Ureter (tissue), 1 donor: Measurements from ENCODE around the gene ADAM12. TPM values are rescaled to one million over a fixed set of nuclear protein-coding genes. Genes with fewer than 3 reads are reported as not detected.
A peak's percentile ranks its signal among the peaks of the same experiment; 100 is the strongest.
"Not testable (repeated sequence)": the region's sequence is repeated elsewhere in the genome, so short reads cannot be mapped to it uniquely, and the experiment has no call there.

ENCODE experiments used
- DNase-seq: peaks from one replicate; pipeline ENCODE4 v3.0.0-alpha.2; 2020; ENCODE audit warnings: low spot score
- total RNA-seq: library from RNA; stranded (reverse); gene quantifications from one replicate; pipeline ENCODE4 v1.2.4, GENCODE V29; 2023
- donor health status: DM: yes; HTN: yes; CAD: no.

The ADAM12 gene
- total RNA-seq, 1 donor from 2014 or later = 12.3 TPM

DNA sequence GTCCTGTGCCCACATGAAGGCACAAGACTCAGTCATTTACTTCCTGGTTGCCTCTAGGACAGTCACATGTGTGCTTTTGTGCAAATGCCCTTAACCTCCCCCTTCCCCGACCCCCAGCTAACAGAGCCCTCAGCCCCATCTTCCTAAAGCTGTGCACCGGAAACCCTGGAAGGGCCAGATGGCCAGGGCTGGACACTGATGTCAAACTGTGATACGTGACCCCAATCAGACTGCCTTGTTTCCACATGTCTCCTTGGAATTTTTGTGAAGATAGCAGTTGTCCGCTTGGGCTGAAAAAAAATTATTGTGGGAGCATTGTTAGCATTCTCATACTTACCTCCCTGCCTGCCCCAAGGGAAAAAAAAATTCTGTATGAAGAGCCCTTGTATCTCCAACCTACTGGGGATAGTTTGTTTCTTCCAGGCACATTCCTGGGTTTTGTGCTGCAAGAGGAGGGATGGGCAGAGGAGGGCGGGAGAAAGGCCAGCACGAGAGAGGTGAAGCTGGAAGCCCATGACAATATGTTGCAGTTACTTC lies 17.0 kb upstream of the ADAM12 start:
- DNase-seq = no peak

DNA sequence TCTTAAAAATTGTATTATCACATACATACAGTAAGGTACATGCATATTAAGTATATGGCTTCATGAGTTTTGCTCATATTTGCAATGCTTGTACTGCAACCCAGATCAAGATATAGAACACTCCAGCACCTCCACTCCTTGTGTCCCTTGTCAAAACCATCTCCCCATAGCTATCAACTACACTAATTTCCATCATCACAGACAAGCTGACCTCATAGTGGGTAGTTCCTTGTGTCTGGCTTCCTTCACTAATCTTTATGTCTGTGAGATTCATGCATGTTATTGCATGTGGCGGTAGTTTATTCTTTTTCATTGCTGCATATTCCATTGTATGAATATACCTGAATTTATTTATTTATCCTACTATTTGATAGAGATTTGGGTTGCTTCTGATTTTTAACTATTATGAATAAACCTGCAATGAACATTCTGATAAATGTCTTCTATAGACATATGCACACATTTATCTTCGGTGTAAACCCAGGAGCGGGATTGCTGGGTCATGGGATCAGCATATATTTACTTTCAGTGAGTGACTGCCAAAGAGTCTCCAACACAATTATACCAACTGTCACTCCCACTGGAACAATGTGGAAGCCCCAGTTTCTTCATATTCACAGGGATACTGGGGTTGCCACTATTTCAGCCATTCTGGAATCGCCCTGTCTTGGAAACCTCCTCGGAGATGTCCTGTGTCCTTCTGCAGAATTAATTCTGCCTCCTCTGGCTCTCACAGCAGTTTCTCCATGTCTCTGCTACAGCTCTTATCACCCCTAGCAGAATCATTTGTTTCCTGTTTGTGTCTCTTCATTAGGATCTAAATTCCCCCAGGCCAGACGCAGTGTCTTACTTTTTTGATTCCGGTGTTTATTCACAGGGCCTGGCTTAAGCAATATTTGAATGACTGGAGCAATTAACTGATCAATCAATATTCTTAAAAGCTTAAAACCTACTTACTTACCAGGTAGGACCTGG lies 14.7 kb upstream of the ADAM12 start:
- no peak for DNase-seq

DNA sequence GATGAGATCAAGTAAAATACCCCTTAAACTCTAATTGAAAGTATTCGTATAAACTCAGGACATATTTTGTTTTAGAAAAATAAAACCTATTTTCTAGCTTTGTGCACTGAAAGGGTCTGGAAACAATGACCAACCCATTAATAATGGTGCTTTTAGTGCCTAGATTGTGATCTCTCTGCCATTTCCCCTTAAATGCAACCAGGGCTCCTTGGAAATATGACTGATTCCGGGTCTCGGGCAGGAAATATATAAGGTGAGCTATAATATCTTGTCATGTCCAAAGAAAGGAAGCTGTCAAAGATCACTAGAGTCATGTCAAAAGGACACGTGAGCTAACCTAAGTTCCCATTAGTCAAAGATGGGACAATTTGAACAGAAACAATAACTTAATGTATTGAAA lies 12.4 kb upstream of the ADAM12 start:
- no peak for DNase-seq

DNA sequence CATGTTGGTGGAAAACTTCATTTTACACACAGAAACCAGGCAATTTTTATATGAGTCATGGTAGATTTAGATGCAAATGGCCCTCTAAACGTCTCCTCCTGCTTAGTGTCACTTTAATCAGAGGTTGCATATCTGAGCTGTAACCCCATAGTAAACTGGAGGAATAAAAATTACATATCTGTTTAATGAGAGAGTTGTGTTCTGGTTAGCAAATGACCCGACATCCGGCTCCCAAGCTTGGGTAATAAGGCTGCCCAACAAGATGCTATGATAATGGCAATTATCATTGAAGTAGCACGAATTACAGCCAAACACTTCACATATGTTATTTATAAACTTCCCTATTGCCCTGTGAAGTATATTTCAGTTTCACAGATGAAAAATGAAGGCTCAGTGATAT lies 10.6 kb upstream of the ADAM12 start:
- DNase-seq = no peak

DNA sequence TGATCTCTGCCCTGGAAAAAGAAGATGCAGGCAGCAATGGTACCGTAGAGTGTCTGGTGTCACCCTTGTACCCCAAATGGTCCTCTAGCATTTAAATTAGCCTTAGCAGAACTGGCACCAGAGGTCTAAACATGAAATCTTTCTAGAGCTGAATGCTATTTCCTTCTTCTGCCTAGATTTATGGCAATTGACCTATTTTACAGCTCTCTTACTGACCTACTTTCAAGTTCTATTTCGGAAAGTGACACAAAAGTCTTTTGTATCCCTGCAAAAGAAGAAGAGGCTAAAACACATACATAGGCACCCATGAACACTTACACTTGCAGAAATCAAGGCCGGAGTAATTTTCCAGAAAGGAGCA lies 10.1 kb upstream of the ADAM12 start:
- no peak for DNase-seq

DNA sequence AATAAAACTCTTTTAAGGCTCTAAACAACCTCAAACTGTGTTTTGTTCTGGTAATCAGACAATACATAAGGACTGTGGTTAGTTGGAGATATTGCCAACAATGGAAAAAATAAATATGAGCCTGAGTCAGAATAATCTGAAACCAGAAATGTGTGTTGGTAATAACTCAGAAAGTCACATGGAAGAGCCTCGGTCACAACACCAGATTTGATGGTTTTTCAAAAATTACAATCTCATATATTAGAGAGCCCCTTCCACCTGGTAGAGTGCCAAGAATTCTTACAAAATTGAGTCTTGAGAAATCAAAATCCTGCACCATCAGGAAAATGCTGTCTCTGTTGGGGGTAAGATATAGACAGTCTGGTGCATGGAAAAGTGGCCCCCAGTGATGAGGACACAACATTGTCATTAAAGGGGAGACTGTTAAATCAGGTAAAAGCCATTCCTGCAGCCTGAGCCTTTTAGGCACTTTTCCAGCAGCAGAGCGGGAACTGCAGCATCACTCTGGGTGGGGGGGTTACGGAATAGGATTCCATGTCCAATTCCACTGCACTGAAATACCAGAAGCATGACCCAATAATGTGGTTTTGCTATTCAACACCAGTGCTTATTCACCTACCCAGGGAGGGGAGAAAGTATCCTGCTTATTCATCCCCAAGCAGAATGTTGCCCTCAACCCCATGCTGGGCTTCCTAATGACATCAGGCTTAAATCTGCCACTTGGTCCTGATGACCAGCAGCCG lies 9.5 kb upstream of the ADAM12 start:
- DNase-seq = no peak

DNA sequence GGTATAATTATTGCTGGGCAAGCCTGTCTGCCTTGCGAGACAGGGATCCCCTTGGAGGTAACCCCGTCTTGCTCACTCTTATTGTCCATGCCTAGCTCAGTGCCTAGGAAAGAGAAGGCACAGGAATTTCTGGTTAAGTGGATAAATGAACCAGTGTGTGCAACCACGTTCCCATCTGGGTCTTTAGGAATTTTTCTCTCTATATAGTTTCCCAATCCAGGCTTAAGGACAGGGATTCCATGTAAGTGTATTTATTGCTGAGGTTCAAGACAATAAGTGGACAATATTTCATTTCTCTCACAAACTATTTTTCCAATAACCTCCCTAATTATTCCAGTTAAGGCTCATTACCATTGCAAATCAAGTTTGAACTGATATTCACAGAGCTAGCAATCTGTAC lies 8.9 kb upstream of the ADAM12 start:
- DNase-seq = no peak

DNA sequence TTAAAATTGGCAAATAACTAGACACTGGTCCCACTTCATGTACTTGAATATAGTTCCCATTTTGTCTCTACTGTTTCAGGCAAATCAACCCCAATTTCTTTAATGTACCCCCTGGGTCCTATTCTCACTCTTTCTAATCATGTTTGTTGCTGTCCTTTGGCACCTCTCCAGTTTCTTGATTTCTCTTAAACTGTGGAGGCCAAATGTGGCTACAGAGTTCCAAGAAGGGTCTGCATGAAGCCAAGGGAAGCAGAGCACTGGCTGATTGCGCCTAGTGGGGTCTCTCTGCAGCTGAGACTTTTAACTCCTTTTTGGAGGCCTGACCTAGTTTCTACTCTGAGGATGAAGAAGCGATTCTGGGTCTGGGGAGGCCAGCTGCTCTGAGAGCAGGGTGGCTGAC lies 6.7 kb upstream of the ADAM12 start:
- no peak for DNase-seq

DNA sequence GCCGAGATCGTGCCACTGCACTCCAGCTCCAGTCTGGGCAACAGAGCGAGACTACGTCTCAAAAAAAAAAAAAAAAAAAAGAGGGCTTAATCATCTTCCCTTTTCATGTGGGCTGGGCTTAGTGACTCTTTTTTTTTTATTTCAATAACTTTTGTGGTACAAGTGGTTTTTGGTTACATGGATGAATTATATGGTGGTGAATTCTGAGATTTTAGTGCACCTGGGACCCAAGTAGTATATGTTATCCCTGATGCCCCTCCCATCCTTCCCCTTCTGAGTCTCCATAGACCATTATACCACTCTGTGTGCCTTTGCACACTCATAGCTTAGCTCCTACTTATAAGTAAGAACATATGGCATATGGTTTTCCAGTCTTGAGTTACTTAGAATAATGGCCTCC lies 4.8 kb upstream of the ADAM12 start:
- no peak for DNase-seq

DNA sequence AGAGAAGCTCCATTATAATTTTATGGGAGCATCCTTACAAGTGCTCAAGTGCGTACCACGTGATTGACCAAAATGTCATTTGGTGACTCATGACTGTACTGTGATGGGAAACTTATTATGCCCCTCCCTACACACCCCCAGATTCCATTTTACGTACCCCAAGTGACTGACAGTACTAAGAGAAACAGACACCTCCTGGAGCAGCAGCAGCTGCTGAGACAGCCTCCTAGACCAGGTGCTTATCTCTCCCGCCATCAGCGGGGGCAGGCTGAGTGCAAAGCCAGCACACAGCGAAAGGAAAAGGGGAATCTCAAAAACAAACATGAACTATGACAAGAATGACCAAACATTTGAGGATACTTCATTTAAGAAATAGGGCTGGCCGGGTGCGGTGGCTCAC lies 4.2 kb upstream of the ADAM12 start:
- DNase-seq = no peak

DNA sequence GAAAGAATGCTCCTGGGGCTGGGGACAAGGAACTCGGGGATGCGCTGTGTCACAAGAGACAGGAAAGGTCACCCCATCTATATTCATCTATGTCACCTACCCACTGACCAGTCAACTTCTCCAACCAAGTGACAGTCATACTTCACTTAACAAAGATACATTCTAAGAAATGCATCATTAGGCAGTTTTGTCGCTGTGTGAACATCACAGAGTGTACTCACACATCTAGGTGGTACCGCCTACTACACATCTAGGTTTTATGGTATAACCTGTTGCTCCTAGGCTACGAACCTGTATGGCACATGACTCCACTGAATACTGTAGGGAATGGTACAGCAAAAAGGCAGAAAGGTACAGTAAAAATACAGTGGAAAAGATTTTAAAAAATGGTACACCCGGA lies 3.8 kb upstream of the ADAM12 start:
- no peak for DNase-seq

DNA sequence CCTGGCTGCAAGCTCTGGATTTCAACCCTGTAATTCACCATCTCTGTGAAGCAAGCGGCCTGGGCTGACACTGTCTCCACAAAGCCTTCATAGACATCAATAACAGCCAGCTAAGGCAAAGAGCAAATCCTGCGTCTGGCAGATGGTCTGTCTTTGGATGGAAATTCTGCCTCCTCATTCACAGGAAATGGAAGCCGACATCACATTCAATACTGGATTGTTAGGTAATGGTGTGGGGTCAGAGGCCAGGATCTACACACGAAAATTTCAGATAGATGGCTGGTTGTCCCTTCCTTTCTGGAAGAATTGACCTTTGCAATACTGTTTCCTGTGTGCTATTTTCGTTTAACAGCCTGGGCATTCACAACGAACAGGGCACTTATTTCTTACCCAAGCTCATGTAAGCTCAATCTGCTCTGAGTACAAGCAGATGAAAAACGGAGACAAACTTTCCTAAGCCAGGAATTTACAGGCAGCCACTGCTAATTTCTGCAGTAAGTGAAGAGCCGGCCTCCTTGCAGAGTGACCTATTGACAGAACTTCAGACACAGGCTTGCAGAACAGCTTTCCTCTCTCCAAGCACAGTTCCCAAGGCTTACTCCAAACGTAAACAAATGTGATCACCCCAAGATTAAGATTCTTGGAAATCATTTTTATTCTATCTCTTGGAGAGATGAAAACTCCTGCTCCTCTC lies 3.1 kb upstream of the ADAM12 start:
- no peak for DNase-seq

DNA sequence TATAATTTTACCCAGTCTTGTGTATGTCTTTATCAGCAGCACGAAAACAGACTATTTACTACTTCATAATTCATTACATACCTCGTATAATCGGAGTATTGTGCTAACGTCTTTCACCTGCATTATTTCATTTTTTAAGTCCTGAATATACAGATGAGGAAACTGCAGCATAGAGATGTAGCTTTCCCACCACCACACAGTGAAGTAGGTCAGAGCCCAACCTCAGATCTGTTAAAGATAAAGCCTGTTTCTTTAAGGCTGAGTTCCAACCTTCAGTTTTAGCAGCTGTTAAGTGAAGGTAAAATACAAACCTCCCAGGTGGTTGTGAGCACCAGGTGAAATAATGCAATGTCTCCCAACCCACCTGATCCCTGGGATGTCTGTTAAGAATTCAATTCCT lies 2.0 kb upstream of the ADAM12 start:
- no peak for DNase-seq

DNA sequence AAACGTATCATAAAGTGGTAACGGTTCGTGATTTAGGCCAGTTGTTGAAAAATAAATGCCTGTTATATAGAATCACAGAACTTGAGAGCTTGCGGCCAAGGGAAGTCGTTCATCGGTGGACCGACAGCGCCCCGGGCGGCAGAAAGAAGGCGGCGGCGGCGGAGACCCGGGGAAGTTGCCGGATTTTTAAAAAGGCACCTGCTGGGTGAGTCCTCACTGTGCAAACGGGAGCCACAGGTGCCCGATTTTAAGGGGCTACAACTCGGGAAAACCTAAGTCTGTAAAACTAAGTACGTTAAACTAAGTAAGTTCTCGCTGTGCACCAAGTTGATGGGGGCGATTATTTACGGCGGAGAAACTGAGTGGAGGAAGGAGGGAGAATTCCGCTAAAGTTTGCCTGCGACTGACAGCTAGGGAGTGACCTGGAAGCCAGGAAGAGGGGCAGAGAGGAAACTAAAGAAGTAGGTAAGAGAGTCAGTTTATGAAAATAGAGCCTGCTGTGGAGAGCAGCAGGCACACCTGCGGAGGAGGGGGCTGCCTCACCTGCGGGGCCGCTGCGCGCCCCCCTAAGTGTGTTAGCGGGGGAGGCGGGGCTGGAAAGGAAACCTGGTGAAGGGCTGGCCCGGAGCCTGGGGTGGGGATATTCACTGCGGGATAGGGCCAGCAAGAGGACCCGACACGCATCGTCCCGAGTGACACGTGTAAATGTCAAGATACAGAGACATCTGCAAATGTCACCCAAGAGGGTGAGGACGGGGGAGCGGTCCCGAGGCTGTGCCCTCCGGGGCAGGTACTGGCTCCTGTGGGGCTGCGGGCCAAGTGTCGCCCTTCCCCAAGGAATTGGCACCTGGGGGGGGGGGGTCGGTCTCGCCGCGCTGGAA lies 996 bp downstream of the ADAM12 start:
- DNase-seq = peak; percentile 80

DNA sequence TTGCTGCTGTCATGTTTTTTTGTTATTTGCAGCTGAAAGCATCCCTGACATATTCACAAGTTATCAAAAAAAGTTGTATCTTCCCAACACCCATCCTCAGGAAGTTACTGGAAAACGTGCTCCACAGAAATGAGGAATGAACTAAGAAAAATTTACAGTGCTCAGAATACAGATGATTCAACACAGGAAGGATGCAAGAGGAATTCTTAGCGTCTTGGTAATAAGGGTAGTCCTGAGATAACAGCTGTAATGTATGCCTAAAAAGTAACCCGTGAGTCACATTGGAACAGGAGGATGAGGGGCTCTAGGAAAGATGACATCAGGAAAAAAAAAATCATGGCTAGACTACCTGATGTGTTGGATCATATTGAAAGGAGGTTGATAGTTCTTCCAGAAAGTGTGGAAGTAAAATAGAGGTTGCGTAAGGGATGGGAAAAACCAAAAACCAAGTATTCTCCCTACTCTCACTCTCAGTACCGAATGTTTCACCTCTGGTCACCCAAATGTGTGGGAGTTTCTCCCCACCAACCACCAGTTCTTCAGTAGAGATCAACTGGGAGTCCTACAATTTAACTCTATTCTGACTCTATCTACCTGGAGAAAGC lies 3.9 kb downstream of the ADAM12 start:
- DNase-seq = no peak

DNA sequence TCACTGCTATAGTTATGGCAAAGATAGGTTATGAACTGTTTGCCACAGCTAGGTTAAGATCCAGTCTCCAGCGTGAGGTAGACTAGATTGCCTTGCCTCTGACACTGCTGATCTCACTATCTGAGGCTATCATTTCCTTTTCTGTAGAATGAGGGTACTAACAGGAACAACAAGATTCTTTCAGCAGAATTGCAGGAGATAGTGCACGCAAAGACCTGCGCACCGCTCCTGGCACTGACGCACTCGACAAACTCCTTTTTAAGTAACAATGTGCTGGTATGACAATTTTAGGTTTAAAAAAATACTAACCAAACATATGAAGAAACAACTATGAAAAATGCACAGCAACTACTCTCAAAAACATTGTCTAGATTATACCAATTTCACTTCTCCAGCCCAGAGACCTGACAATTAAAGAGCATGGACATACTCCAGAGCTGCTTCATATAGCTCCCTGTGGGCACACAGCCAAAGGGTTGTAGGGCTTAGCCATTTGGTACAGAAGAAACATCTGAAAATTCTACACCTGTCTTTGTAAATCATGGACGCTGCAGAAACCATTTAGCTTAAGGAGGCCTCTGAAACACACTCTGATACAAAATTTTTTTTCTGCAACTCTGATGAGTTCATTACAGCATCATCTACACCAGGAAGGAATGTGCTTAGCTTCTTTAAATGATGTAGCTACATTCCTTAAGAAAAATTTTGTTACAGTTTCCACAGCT lies 7.8 kb downstream of the ADAM12 start:
- DNase-seq = no peak

DNA sequence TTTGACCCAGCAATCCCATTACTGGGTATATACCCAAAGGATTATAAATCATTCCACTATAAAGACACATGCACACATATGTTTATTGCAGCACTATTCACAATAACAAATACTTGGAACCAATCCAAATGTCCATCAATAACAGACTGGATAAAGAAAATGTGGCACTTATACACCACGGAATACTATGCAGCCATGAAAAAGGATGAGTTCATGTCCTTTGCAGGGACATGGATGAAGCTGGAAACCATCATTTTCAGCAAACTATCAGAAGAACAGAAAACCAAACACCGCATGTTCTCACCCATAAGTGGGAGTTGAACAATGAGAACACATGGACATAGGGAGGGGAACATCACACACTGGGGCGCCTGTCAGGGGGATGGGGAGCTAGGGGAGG lies 9.1 kb downstream of the ADAM12 start:
- not testable (repeated sequence) for DNase-seq

DNA sequence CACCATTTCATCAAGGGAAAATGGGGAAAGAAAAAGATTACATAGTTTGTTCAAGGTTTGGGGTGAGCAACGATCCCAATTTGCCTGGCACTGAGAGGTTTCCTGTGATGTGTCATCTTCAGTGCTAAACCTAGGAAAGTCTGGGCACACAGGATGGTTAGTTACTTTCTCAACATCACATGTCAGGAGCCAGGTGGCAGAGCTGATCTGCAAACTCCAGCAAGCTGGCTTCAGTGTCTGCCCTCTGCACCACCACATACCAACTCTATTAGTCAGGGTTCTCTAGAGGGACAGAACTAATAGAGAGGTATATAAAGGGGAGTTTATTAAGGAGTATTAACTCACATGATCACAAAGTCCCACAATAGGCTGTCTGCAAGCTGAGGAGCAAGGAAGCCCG lies 11.3 kb downstream of the ADAM12 start:
- no peak for DNase-seq

DNA sequence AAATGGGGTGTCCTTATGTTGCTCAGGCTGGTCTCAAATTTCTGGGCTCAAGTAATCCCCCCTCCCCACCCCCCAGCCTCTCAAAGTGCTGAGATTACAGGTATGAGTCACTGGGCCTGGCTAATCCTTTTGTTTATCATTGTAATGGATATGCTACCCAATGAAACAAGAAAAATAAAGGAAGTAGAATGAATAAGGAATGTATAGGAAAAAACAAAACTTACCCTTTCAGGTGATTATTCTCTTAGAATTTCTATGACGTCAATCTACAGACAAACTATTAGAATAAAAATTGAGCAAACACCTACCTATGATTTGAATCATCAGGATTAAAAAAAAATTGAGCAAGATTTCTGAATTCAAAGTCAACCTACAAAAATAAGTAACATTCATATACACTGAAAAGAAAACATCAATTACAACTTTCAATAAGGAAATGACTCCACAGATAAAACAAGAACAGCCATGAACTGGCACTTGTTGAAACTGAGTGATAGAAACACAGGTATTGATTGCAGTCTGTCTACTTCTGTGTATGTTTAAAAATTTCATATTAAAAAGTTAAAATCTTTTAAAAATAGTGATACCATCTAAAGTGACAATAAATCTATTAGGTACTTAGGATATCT lies 12.2 kb downstream of the ADAM12 start:
- no peak for DNase-seq

DNA sequence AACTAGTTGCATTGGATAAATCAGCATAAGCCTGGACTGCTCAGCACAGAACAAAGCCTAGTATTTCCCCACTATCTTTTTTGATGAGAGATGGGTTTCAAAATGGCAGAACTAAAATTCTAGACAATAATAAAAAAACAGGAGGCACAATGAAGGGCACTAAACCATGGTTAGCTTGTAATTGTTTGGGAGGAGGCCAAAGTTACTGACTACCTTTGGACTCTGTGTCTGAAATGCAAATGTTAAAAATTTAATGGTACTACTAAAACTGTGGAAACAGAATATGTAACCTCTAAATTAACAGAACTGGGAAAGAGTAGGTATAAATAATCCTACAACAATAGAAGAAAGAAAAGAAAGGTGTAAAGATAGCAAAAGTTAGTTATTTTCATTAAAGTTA lies 13.0 kb downstream of the ADAM12 start:
- DNase-seq = no peak
